H1 (cell line): ENCODE data around the gene ABCB11. TPM values are rescaled to one million over a fixed set of nuclear protein-coding genes. Genes with fewer than 3 reads are reported as not detected.

ENCODE experiments used
- CHD7 ChIP-seq: fragments of 300-600 bp; sonication (generic); IDR thresholded peaks from 2 replicates; pipeline ENCODE4 v1.7.1; 2012; ENCODE audit warnings: low read length, moderate library complexity, mild to moderate bottlenecking, inconsistent platforms; ENCODE audit not compliant: insufficient replicate concordance
- POU5F1 ChIP-seq: IDR thresholded peaks from 2 replicates; pipeline ENCODE4 v1.6.1; 2011; ENCODE audit warnings: low read depth, mild to moderate bottlenecking, low read length, moderate library complexity
- SP1 ChIP-seq: IDR thresholded peaks from 2 replicates; pipeline ENCODE4 v1.6.1; 2011; ENCODE audit warnings: low read depth, low read length
- polyA plus RNA-seq, 7 experiments: library from polyadenylated mRNA; depleted of rRNA in 3 of 7; stranded (reverse) in 5 of 7; unstranded in 2 of 7; fragments of >200 nt in 5 of 7; fragments of 200-250 nt in 2 of 7; gene quantifications; 1 replicate in 5 of 7; 2 replicates in 1 of 7; 4 replicates in 1 of 7; pipeline versions ENCODE4 v1.2.1 to v1.2.3, GENCODE V29; 2011 to 2013; ENCODE audit warnings: missing spikeins in 2 of 7, mixed read lengths in 2 of 7
- total RNA-seq: library from RNA; stranded (reverse); fragmentation: NEBNext Ultra II Directional; extraction: Animal tissue kit (Norgen Biotek cat#: 25700); gene quantifications from 2 replicates; pipeline ENCODE4 v1.2.1, GENCODE V29; 2021

The ABCB11 gene
- total and polyA plus RNA-seq, 2 of the 8 experiments (the other 6 are each of a cell fraction or from before 2014, with no cell fraction given): not detected

GRCh38 chr2:169014780-169015179 lies 16.3 kb downstream of the ABCB11 start (continued):
- TF ChIP-seq CHD7 (no peak), SP1 (no peak), POU5F1 (no peak)
